GM19468 (cell line): ENCODE measurements around the gene DCTN3.

ENCODE experiments used
- ATAC-seq: cut with Tn5 transposase; IDR thresholded peaks from one replicate; pipeline ENCODE4 v1.9.1; 2021; ENCODE audit warnings: mild to moderate bottlenecking, moderate library complexity, moderate number of reproducible peaks; ENCODE audit not compliant: unreplicated experiment; ENCODE audit errors: extremely low read depth

The DCTN3 gene

GRCh38 chr9:34576597-34577399 is 43.5 kb downstream of the DCTN3 start:
- no peak for ATAC-seq

- no peak for ATAC-seq
Observed at GRCh38 chr9:34575862-34576596, 44.3 kb downstream of the DCTN3 start.

- ATAC-seq, result no peak
Observed at GRCh38 chr9:34575241-34575640, 45.1 kb downstream of the DCTN3 start.

- no peak for ATAC-seq
Observed at GRCh38 chr9:34574571-34574970, 45.7 kb downstream of the DCTN3 start.

GRCh38 chr9:34573599-34574325 is 46.5 kb downstream of the DCTN3 start:
- no peak for ATAC-seq

- ATAC-seq, result no peak
Observed at GRCh38 chr9:34572628-34573027, 47.7 kb downstream of the DCTN3 start.

- no peak for ATAC-seq
Observed at GRCh38 chr9:34572092-34572491, 48.2 kb downstream of the DCTN3 start.

- ATAC-seq, result no peak
Observed at GRCh38 chr9:34571481-34571810, 48.8 kb downstream of the DCTN3 start.

GRCh38 chr9:34570809-34571480 is 49.4 kb downstream of the DCTN3 start:
- ATAC-seq, result no peak

GRCh38 chr9:34570376-34570775 is 49.9 kb downstream of the DCTN3 start:
- ATAC-seq, result no peak

GRCh38 chr9:34568774-34569173 is 51.5 kb downstream of the DCTN3 start:
- ATAC-seq, result no peak

- no peak for ATAC-seq
Observed at GRCh38 chr9:34568133-34568532, 52.2 kb downstream of the DCTN3 start.

GRCh38 chr9:34566972-34567371 is 53.3 kb downstream of the DCTN3 start:
- no peak for ATAC-seq

- no peak for ATAC-seq
Observed at GRCh38 chr9:34566322-34566721, 54.0 kb downstream of the DCTN3 start.

GRCh38 chr9:34565856-34566255 is 54.4 kb downstream of the DCTN3 start:
- no peak for ATAC-seq

GRCh38 chr9:34564617-34565016 is 55.7 kb downstream of the DCTN3 start:
- ATAC-seq, result no peak
